Endodermal cell (in vitro differentiated cells): ENCODE data around the gene SOX5. TPM values are rescaled to one million over a fixed set of nuclear protein-coding genes. Genes with fewer than 3 reads are reported as not detected.

ENCODE experiments used
- DNase-seq: peaks from one replicate; pipeline ENCODE4 v3.0.0-alpha.2; 2017
- H3K27ac ChIP-seq: 2 replicates; pipeline ENCODE4 v1.5.1; 2013; ENCODE audit warnings: mild to moderate bottlenecking, low read depth, low read length, moderate library complexity
- H3K27me3 ChIP-seq: 2 replicates; pipeline ENCODE4 v1.6.1; 2013; ENCODE audit warnings: mild to moderate bottlenecking, low read length, moderate library complexity; ENCODE audit not compliant: insufficient read depth, control insufficient read depth, poor library complexity, severe bottlenecking
- H3K36me3 ChIP-seq: 2 replicates; pipeline ENCODE4 v1.7.0; 2013; ENCODE audit warnings: mild to moderate bottlenecking, low read length, moderate library complexity; ENCODE audit not compliant: control insufficient read depth, insufficient read depth
- H3K4me1 ChIP-seq: one replicate; pipeline ENCODE4 v1.7.0; 2013; ENCODE audit warnings: low read length; ENCODE audit not compliant: control insufficient read depth, insufficient read depth
- H3K4me3 ChIP-seq: 2 replicates; pipeline ENCODE4 v1.5.1; 2013; ENCODE audit warnings: mild to moderate bottlenecking, low read length, moderate library complexity
- H3K9ac ChIP-seq: 2 replicates; pipeline ENCODE4 v1.6.1; 2013; ENCODE audit warnings: mild to moderate bottlenecking, low read length, moderate library complexity; ENCODE audit not compliant: poor library complexity, severe bottlenecking; ENCODE audit errors: extremely low read depth
- H3K9me3 ChIP-seq: 2 replicates; pipeline ENCODE4 v1.6.1; 2013; ENCODE audit warnings: mild to moderate bottlenecking, low read length, moderate library complexity; ENCODE audit not compliant: control insufficient read depth
- H3K27ac Mint-ChIP-seq: 2 replicates; pipeline ENCODE4 v1.8.0; 2020; ENCODE audit warnings: mixed read lengths
- H3K27me3 Mint-ChIP-seq: 2 replicates; pipeline ENCODE4 v1.8.0; 2021; ENCODE audit warnings: mild to moderate bottlenecking, mixed read lengths; ENCODE audit not compliant: insufficient read depth
- H3K36me3 Mint-ChIP-seq: 2 replicates; pipeline ENCODE4 v1.8.0; 2020; ENCODE audit warnings: low read depth, mixed read lengths
- H3K4me1 Mint-ChIP-seq: 2 replicates; pipeline ENCODE4 v1.8.0; 2020; ENCODE audit warnings: mixed read lengths
- H3K4me3 Mint-ChIP-seq: 2 replicates; pipeline ENCODE4 v1.8.0; 2020; ENCODE audit warnings: mild to moderate bottlenecking, moderate library complexity, mixed read lengths
- H3K9me3 Mint-ChIP-seq: 2 replicates; pipeline ENCODE4 v1.8.0; 2020; ENCODE audit warnings: mild to moderate bottlenecking, mixed read lengths
- WGBS, 2 experiments: methylation state at CpG; one replicate each; pipeline versions ENCODE4 v1.1.5 to v1.1.7; 2013; ENCODE audit warnings: missing lambda C conversion rate in 2 of 2, mixed read lengths in 1 of 2; ENCODE audit not compliant: insufficient coverage in 1 of 2, insufficient read length in 1 of 2; 5-methylcytosine and 5-hydroxymethylcytosine counted together
- total RNA-seq, 2 donors: library from RNA; stranded (reverse); fragmentation: NEBNext Ultra II Directional in 1 of 2; extraction: Animal tissue kit (Norgen Biotek cat#: 25700) in 1 of 2; gene quantifications; 2 replicates in 1 of 2; 3 replicates in 1 of 2; pipeline ENCODE4 v1.2.1, GENCODE V29; 2021
- TF ChIP-seq, protein P1 (sequence below): fragments of 200-600 bp; sonication (generic); conservative IDR thresholded peaks from 2 replicates; pipeline ENCODE4 v1.5.0; 2021; ENCODE audit warnings: antibody characterized with exemption, mild to moderate bottlenecking

SOX5 gene
- total RNA-seq, 2 donors from 2014 or later: 6.8 to 30.7 TPM

DNA sequence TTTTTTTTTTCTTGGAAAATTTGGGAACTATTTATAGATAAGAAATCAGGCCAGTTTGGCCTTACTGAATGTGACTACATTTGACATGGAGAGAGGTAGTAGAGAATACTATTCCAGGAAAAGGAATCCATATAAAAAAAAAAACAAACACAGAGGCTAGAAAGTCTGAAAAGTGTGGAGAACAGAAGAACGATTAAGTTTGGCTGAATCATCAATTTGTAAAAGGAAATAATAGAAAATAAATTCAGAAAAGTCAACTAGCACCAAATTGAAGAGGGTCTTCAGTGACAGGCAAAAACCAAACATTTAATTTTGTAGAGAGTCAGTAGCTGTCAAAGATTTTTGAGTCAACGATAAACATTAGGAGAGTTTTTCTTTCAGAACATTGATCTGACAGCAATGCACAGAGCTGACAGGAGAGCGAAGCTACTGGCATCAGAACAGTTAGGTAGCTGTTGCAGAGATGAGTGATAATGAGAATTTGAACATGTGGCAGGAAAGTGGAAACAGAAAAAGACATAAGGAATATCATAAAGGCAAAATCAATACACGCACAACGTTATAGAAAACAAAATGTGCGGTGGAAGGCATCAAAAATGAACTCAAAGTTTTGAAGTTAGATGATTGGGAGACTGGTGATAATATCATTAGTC, 241.2 kb downstream of the SOX5 start:
- Histone ChIP-seq H3K9ac (no peak overlapping the region), H3K4me3 (no peak overlapping the region), H3K27ac (no peak overlapping the region), H3K36me3 (no peaks in the 10 kb centered on the region), H3K27me3 (no peaks in the 10 kb centered on the region), H3K9me3 (no peaks in the 10 kb centered on the region), H3K4me1 (peaks cover under 1% of the 10 kb centered on the region)
- Mint-ChIP-seq H3K4me1 (peaks cover 18% of the 10 kb centered on the region), H3K4me3 (no peak overlapping the region), H3K27me3 (no peaks in the 10 kb centered on the region), H3K9me3 (peaks cover 1% of the 10 kb centered on the region), H3K36me3 (peaks cover 8% of the 10 kb centered on the region), H3K27ac (no peak overlapping the region)
- no peak for DNase-seq
- TF ChIP-seq, protein P1, sequence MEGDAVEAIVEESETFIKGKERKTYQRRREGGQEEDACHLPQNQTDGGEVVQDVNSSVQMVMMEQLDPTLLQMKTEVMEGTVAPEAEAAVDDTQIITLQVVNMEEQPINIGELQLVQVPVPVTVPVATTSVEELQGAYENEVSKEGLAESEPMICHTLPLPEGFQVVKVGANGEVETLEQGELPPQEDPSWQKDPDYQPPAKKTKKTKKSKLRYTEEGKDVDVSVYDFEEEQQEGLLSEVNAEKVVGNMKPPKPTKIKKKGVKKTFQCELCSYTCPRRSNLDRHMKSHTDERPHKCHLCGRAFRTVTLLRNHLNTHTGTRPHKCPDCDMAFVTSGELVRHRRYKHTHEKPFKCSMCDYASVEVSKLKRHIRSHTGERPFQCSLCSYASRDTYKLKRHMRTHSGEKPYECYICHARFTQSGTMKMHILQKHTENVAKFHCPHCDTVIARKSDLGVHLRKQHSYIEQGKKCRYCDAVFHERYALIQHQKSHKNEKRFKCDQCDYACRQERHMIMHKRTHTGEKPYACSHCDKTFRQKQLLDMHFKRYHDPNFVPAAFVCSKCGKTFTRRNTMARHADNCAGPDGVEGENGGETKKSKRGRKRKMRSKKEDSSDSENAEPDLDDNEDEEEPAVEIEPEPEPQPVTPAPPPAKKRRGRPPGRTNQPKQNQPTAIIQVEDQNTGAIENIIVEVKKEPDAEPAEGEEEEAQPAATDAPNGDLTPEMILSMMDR: no peak
- WGBS, 2 experiments: 95 to 98% methylated on average over 5 to 6 of the region's 6 CpGs

DNA sequence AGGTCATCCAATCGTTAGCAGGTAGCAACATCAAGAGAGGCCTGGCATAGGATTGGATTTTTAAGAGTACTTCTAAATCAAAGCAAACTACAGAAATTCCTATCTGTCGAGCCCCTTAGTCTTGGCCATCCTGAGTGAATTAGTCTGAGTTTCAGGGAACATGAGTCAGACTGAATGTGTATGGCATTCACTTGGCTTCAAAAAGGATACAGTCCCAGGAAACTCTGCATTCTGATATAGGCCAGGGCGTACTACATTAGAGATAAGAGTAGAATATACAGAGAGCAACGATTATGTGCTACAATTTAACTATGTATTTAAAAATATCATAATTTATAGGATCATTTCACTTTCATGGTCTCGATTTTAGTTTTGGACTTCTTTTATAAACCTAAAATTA, 242.2 kb downstream of the SOX5 start:
- Mint-ChIP-seq H3K27ac (no peak overlapping the region), H3K27me3 (no peaks in the 10 kb centered on the region), H3K36me3 (peaks cover 8% of the 10 kb centered on the region), H3K4me1 (peaks cover 27% of the 10 kb centered on the region), H3K9me3 (peaks cover 1% of the 10 kb centered on the region), H3K4me3 (no peak overlapping the region)
- Histone ChIP-seq H3K27ac (no peak overlapping the region), H3K36me3 (no peaks in the 10 kb centered on the region), H3K27me3 (no peaks in the 10 kb centered on the region), H3K4me3 (no peak overlapping the region), H3K4me1 (peaks cover 5% of the 10 kb centered on the region), H3K9ac (no peak overlapping the region), H3K9me3 (no peaks in the 10 kb centered on the region)
- 90 to 91% methylated on average over 2 to 4 of the region's 5 CpGs for WGBS, 2 experiments
- DNase-seq: no peak
- TF ChIP-seq, protein P1: no peak

DNA sequence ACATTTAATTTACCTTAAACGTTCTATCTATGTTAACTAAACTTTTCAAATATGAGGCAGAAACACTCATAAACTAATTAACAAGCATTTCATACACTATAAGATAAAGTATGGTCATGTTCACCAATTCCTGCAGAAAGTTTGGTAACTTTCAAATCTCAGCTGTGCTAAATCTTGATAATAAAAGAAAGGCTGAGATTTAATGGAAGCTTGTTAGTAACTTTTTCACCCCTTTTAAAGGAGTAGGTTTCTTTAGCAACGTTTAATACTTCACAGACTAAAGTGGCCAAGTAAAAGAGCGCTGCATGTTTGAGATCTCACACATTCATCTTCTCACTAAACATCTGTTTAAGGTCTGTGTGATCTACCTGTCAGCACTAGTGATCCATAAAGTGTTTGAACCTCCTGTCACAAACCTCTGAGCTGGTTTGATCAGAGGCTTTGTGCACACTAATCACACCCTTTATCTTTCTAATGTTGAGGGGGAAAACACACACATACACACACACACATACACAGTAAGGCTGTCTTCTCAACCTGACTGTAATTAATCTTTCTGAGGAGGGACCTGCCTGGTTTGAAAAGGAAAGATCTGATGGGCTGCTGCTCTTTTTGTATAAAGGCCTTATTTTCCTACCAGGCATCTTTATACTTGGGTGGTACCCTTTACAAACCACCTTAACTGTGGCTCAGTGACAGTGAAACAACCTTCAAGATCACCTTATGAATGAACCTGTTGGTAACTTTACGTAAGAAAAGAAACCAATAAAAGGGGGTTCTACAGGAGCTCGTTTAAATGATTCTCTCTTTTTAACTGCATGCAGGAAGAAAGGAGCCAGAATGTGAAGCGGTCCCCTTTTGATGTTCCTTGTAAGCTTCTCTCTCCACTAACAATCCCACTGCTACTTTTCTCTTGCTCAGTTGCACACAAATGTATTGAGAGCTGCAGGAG, 244.2 kb downstream of the SOX5 start:
- 56 to 73% methylated on average over 3 to 6 of the region's 6 CpGs for WGBS, 2 experiments
- TF ChIP-seq, protein P1: no peak
- Histone ChIP-seq H3K9ac (no peak overlapping the region), H3K9me3 (no peaks in the 10 kb centered on the region), H3K27me3 (no peaks in the 10 kb centered on the region), H3K27ac (no peak overlapping the region), H3K4me3 (no peak overlapping the region), H3K4me1 (peaks cover 5% of the 10 kb centered on the region), H3K36me3 (no peaks in the 10 kb centered on the region)
- no peak for DNase-seq
- H3K27me3 Mint-ChIP-seq: no peaks in the 10 kb centered on the region
- peaks cover 4% of the 10 kb centered on the region for H3K36me3 Mint-ChIP-seq
- H3K4me3 Mint-ChIP-seq: no peak overlapping the region
- H3K27ac Mint-ChIP-seq: peak overlapping the region; percentile 76
- H3K9me3 Mint-ChIP-seq: peaks cover 1% of the 10 kb centered on the region
- peaks cover 27% of the 10 kb centered on the region for H3K4me1 Mint-ChIP-seq
